Adrenal gland (tissue), 12 donors: ENCODE results near the gene KDM4C. TPM values are rescaled to one million over a fixed set of nuclear protein-coding genes. Genes with fewer than 3 reads are reported as not detected.

Experiments used
- DNase-seq, 7 donors: peaks; one replicate each; pipeline ENCODE4 v3.0.0-alpha.2; 2019 to 2020
- H3K27ac ChIP-seq, 5 donors: fragments of 200-600 bp; sonication (generic) in 4 of 5; 1 replicate in 3 of 5; 2 replicates in 2 of 5; pipeline versions ENCODE4 v1.5.1 to v1.8.0; 2016 to 2020; ENCODE audit warnings: mild to moderate bottlenecking in 1 of 5
- H3K27me3 ChIP-seq: fragments of 200-600 bp; 2 replicates; pipeline ENCODE4 v1.8.0; 2021
- H3K36me3 ChIP-seq, 2 donors: fragments of 200-600 bp; replicated peaks in 1 of 2; 1 replicate in 1 of 2; 2 replicates in 1 of 2; pipeline versions ENCODE4 v1.5.1 to v1.8.0; 2018 to 2022
- H3K4me1 ChIP-seq, 2 donors: fragments of 200-600 bp; replicated peaks in 1 of 2; 1 replicate in 1 of 2; 2 replicates in 1 of 2; pipeline versions ENCODE4 v1.5.1 to v1.8.0; 2018 to 2021
- H3K4me3 ChIP-seq, 4 donors: fragments of 200-600 bp; sonication (generic) in 3 of 4; one replicate each; pipeline ENCODE4 v1.5.1; 2016 to 2018
- H3K9me3 ChIP-seq, 3 donors: fragments of 200-600 bp; sonication (generic) in 1 of 3; replicated peaks in 1 of 3; 1 replicate in 2 of 3; 2 replicates in 1 of 3; pipeline versions ENCODE4 v1.5.1 to v1.8.0; 2016 to 2021
- CTCF ChIP-seq, 6 experiments: fragments of 450-650 bp in 4 of 6; fragments of 200-600 bp in 2 of 6; sonication (generic) in 1 of 6; IDR thresholded peaks; 1 replicate in 5 of 6; 2 replicates in 1 of 6; pipeline versions ENCODE4 v1.5.1 to v1.8.0; 2016 to 2021; ENCODE audit warnings: antibody characterized with exemption in 6 of 6, mild to moderate bottlenecking in 2 of 6, moderate library complexity in 1 of 6
- POLR2A ChIP-seq, 2 donors: fragments of 450-650 bp; IDR thresholded peaks; one replicate each; pipeline ENCODE4 v1.6.1; 2017; ENCODE audit warnings: antibody characterized with exemption in 2 of 2, mild to moderate bottlenecking in 2 of 2, moderate library complexity in 1 of 2
- WGBS, 4 donors: extraction: QIAGEN DNeasy Blood & Tissue Kit in 2 of 4; methylation state at CpG; one replicate each; pipeline versions ENCODE4 v1.1.5 to v1.1.7; 2013 to 2017; 5-methylcytosine and 5-hydroxymethylcytosine counted together
- intact Hi-C, 2 donors: fragments of 100-400 bp; cut with DNase I; formaldehyde crosslinking; loops; one replicate each; pipeline versions ENCODE4 v1.14.1 to v1.15.0; 2022 to 2023
- polyA plus RNA-seq, 3 donors: library from polyadenylated mRNA; stranded (reverse); fragments of 200-250 nt in 2 of 3; fragments of 350-450 nt in 1 of 3; fragmentation: Illumina TruSeq in 1 of 3; extraction: RNeasy Lipid Tissue Mini Kit (QIAGEN cat#74804) in 1 of 3; gene quantifications; one replicate each; pipeline ENCODE4 v1.2.3, GENCODE V29; 2013 to 2014
- total RNA-seq, 9 donors: library from RNA; depleted of rRNA in 4 of 9; stranded (reverse); fragments of >200 nt in 4 of 9; fragments of 120-200 nt in 1 of 9; fragmentation: NEBNext Ultra II Directional in 1 of 9; extraction: Animal tissue kit (Norgen Biotek cat#: 25700) in 1 of 9; gene quantifications; one replicate each; pipeline versions ENCODE4 v1.1.0 to v1.2.4, GENCODE V29; 2013 to 2023
- donor health status: healthy with polysubstance abuse.
- donor health status: Bipolar disorder and iron deficiency.
- donor health status: DM: yes; HTN: yes; CAD: no.
- donor health status: DM: no; HTN: no; CAD: no.
- donor health status: DM: no; HTN: no; CAD: no.
- donor health status: DM: yes; HTN: yes; CAD: no.

The KDM4C gene
- total and polyA plus RNA-seq, 12 donors: 7.9 to 33.4 (median 23.3) TPM

GRCh38 chr9:7192266-7192665, 434.5 kb downstream of the KDM4C start:
- no peak overlapping the region for H3K4me3 ChIP-seq
- H3K9me3 ChIP-seq: no peaks in the 10 kb centered on the region
- no peaks in the 10 kb centered on the region for H3K36me3 ChIP-seq
- no peak for DNase-seq
- TF ChIP-seq CTCF (IDR thresholded peaks at IDR 0.05) (no peak), POLR2A (IDR thresholded peaks at IDR 0.05) (no peak)
- intact Hi-C loops: no loop called here
- no peak overlapping the region for H3K27ac ChIP-seq
- no peaks in the 10 kb centered on the region for H3K4me1 ChIP-seq
- no peaks in the 10 kb centered on the region for H3K27me3 ChIP-seq
- WGBS, 4 donors: 62 to 78% (median 68%) methylated on average over 4 of the region's 4 CpGs

DNA sequence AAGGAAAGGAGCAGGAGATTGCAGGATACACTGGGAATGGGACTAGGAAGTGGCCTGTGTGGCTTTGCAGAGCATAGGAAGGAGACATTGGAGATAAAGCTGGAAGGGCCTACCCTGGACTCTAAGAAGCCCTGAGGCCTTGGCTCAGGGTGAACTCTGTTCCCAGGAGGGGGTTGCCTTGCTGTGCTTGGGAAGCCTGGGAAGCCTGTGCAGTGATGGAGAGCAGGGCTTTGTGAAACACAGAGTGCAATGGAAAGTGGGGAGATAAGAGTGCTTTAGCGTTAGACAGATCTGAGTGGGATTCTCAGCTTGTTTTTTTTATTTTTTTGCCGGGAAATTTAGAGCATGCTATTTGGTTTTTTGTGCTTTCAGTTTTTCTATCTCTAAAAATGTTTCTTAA, 437.8 kb downstream of the KDM4C start:
- no peaks in the 10 kb centered on the region for H3K9me3 ChIP-seq
- 56 to 80% (median 78%) methylated on average over 2 of the region's 2 CpGs for WGBS, 4 donors

DNA sequence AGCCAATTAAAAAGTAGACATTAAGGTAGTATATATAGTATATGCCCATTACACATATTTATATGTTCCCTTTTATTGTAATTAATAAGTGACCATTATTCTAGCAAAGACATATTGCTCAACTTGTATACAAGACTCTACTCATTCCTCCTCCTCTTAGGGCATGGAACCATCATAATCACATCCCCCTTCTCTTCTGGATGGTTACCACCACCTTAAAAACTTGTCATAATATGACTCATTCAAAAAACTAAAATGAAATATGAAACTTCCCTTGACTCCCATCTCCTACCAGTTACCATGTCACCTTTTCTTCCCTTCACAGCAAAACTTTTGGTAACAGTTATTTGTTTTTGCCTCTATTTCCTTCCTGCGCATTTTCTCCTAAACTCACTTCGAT, 438.7 kb downstream of the KDM4C start:
- no peak for DNase-seq
- Histone ChIP-seq H3K9me3 (no peaks in the 10 kb centered on the region), H3K4me1 (no peaks in the 10 kb centered on the region), H3K27me3 (no peaks in the 10 kb centered on the region), H3K4me3 (no peak overlapping the region), H3K27ac (no peak overlapping the region), H3K36me3 (no peaks in the 10 kb centered on the region)
- intact Hi-C loops: no loop called here
- WGBS, 4 donors: 67 to 96% (median 88%) methylated on average over 2 of the region's 2 CpGs
- TF ChIP-seq CTCF (IDR thresholded peaks at IDR 0.05): no peak
- TF ChIP-seq POLR2A (IDR thresholded peaks at IDR 0.05): no peak

More for the DNA sequence above, 437.8 kb downstream of the KDM4C start:
- Histone ChIP-seq H3K27me3 (no peaks in the 10 kb centered on the region), H3K4me3 (no peak overlapping the region), H3K27ac (no peak overlapping the region), H3K4me1 (no peaks in the 10 kb centered on the region), H3K36me3 (no peaks in the 10 kb centered on the region)
- no peak for DNase-seq
- intact Hi-C loops: no loop called here
- TF ChIP-seq POLR2A (IDR thresholded peaks at IDR 0.05) (no peak), CTCF (IDR thresholded peaks at IDR 0.05) (no peak)

- WGBS, 4 donors: 80 to 87% (median 83%) methylated on average over 5 of the region's 5 CpGs
- intact Hi-C loops: no loop called here
- TF ChIP-seq CTCF (IDR thresholded peaks at IDR 0.05): no peak
- no peak for TF ChIP-seq POLR2A (IDR thresholded peaks at IDR 0.05)
These were observed 443.4 kb downstream of the KDM4C start for GRCh38 chr9:7201196-7201595.

More at GRCh38 chr9:7201196-7201595, 443.4 kb downstream of the KDM4C start:
- no peak overlapping the region for H3K27ac ChIP-seq
- no peaks in the 10 kb centered on the region for H3K27me3 ChIP-seq
- no peaks in the 10 kb centered on the region for H3K4me1 ChIP-seq
- H3K4me3 ChIP-seq: no peak overlapping the region
- no peak for DNase-seq
- no peaks in the 10 kb centered on the region for H3K9me3 ChIP-seq
- H3K36me3 ChIP-seq: no peaks in the 10 kb centered on the region
